WTC11 (cell line): ENCODE results near the gene NUDT12.

Experiments
- ATF3 ChIP-seq: sonication (generic); formaldehyde crosslinking; conservative IDR thresholded peaks from 2 replicates; pipeline ENCODE4 v1.8.1; 2022; ENCODE audit warnings: mild to moderate bottlenecking, missing genetic modification reagents
- ATF6 ChIP-seq: sonication (generic); formaldehyde crosslinking; IDR thresholded peaks from 2 replicates; pipeline ENCODE4 v1.8.1; 2023; ENCODE audit warnings: mild to moderate bottlenecking, missing genetic modification reagents
- CREM ChIP-seq: sonication (generic); formaldehyde crosslinking; IDR thresholded peaks from 2 replicates; pipeline ENCODE4 v1.8.1; 2022; ENCODE audit warnings: mild to moderate bottlenecking, missing genetic modification reagents, moderate library complexity
- E2F1 ChIP-seq: sonication (generic); formaldehyde crosslinking; IDR thresholded peaks from 2 replicates; pipeline ENCODE4 v1.8.0; 2022; ENCODE audit warnings: mild to moderate bottlenecking, missing genetic modification reagents
- MLX ChIP-seq: sonication (generic); formaldehyde crosslinking; IDR thresholded peaks from 2 replicates; pipeline ENCODE4 v1.8.1; 2023; ENCODE audit warnings: mild to moderate bottlenecking, missing genetic modification reagents, moderate library complexity
- NR2C2 ChIP-seq: sonication (generic); formaldehyde crosslinking; IDR thresholded peaks from 2 replicates; pipeline ENCODE4 v1.8.0; 2022; ENCODE audit warnings: mild to moderate bottlenecking, missing genetic modification reagents
- NR3C1 ChIP-seq: sonication (generic); formaldehyde crosslinking; conservative IDR thresholded peaks from 2 replicates; pipeline ENCODE4 v1.8.1; 2023; ENCODE audit warnings: low read depth, mild to moderate bottlenecking, missing genetic modification reagents
- SP1 ChIP-seq: sonication (generic); formaldehyde crosslinking; conservative IDR thresholded peaks from 2 replicates; pipeline ENCODE4 v1.8.1; 2022; ENCODE audit warnings: missing genetic modification reagents
- TCF7 ChIP-seq: sonication (generic); formaldehyde crosslinking; IDR thresholded peaks from 2 replicates; pipeline ENCODE4 v1.8.0; 2022; ENCODE audit warnings: mild to moderate bottlenecking, low read depth, missing genetic modification reagents, moderate library complexity
- TF ChIP-seq, protein P1 (sequence below): fragments of 200-600 bp; IDR thresholded peaks from 2 replicates; pipeline ENCODE4 v1.8.0; 2022; ENCODE audit warnings: antibody characterized with exemption
- TF ChIP-seq, protein P2 (sequence below): sonication (generic); formaldehyde crosslinking; IDR thresholded peaks from 2 replicates; pipeline ENCODE4 v1.8.0; 2022; ENCODE audit warnings: mild to moderate bottlenecking, missing genetic modification reagents
- TF ChIP-seq, protein P3 (sequence below): sonication (generic); formaldehyde crosslinking; IDR thresholded peaks from 2 replicates; pipeline ENCODE4 v1.8.1; 2023; ENCODE audit warnings: mild to moderate bottlenecking, missing genetic modification reagents, borderline replicate concordance

GRCh38 chr5:103523319-103523718 is 39.3 kb downstream of the NUDT12 start:
- TF ChIP-seq, protein P1, sequence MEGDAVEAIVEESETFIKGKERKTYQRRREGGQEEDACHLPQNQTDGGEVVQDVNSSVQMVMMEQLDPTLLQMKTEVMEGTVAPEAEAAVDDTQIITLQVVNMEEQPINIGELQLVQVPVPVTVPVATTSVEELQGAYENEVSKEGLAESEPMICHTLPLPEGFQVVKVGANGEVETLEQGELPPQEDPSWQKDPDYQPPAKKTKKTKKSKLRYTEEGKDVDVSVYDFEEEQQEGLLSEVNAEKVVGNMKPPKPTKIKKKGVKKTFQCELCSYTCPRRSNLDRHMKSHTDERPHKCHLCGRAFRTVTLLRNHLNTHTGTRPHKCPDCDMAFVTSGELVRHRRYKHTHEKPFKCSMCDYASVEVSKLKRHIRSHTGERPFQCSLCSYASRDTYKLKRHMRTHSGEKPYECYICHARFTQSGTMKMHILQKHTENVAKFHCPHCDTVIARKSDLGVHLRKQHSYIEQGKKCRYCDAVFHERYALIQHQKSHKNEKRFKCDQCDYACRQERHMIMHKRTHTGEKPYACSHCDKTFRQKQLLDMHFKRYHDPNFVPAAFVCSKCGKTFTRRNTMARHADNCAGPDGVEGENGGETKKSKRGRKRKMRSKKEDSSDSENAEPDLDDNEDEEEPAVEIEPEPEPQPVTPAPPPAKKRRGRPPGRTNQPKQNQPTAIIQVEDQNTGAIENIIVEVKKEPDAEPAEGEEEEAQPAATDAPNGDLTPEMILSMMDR: no peak
- no peak for TF ChIP-seq ATF6
- TF ChIP-seq E2F1 (CRISPR knock-in tag): no peak
- TF ChIP-seq ATF3 (CRISPR knock-in tag): no peak
- TF ChIP-seq, protein P2, sequence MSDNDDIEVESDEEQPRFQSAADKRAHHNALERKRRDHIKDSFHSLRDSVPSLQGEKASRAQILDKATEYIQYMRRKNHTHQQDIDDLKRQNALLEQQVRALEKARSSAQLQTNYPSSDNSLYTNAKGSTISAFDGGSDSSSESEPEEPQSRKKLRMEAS (CRISPR knock-in tag): no peak
- TF ChIP-seq NR2C2: no peak
- no peak for TF ChIP-seq NR3C1 (CRISPR knock-in tag)
- TF ChIP-seq MLX (CRISPR knock-in tag): no peak
- no peak for TF ChIP-seq CREM (CRISPR knock-in tag)
- TF ChIP-seq SP1: no peak
- TF ChIP-seq, protein P3, sequence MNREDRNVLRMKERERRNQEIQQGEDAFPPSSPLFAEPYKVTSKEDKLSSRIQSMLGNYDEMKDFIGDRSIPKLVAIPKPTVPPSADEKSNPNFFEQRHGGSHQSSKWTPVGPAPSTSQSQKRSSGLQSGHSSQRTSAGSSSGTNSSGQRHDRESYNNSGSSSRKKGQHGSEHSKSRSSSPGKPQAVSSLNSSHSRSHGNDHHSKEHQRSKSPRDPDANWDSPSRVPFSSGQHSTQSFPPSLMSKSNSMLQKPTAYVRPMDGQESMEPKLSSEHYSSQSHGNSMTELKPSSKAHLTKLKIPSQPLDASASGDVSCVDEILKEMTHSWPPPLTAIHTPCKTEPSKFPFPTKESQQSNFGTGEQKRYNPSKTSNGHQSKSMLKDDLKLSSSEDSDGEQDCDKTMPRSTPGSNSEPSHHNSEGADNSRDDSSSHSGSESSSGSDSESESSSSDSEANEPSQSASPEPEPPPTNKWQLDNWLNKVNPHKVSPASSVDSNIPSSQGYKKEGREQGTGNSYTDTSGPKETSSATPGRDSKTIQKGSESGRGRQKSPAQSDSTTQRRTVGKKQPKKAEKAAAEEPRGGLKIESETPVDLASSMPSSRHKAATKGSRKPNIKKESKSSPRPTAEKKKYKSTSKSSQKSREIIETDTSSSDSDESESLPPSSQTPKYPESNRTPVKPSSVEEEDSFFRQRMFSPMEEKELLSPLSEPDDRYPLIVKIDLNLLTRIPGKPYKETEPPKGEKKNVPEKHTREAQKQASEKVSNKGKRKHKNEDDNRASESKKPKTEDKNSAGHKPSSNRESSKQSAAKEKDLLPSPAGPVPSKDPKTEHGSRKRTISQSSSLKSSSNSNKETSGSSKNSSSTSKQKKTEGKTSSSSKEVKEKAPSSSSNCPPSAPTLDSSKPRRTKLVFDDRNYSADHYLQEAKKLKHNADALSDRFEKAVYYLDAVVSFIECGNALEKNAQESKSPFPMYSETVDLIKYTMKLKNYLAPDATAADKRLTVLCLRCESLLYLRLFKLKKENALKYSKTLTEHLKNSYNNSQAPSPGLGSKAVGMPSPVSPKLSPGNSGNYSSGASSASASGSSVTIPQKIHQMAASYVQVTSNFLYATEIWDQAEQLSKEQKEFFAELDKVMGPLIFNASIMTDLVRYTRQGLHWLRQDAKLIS (CRISPR knock-in tag): no peak
- TF ChIP-seq TCF7 (CRISPR knock-in tag): no peak
